PC-9 (cell line): ENCODE measurements around the gene WDR37.

Experiments used
- CTCF ChIP-seq: fragments of 200-600 bp; sonication (generic); conservative IDR thresholded peaks from 2 replicates; pipeline ENCODE4 v1.6.1; 2017; ENCODE audit warnings: mixed run types, antibody characterized with exemption, mild to moderate bottlenecking, moderate library complexity
- EZH2 ChIP-seq: fragments of 200-600 bp; sonication (generic); IDR thresholded peaks from 2 replicates; pipeline ENCODE4 v1.8.0; 2017; ENCODE audit warnings: antibody characterized with exemption, low read depth

GRCh38 chr10:1156921-1157614 lies 100.9 kb downstream of the WDR37 start:
- TF ChIP-seq CTCF, result no peak
- TF ChIP-seq EZH2, result no peak
